ENCODE results near the gene GPR84. TPM values are rescaled to one million over a fixed set of nuclear protein-coding genes. Genes with fewer than 3 reads are reported as not detected.

GPR84 gene
- total RNA-seq, 4 donors from 2014 or later: not detected

GRCh38 chr12:54376596-54376995, 12.3 kb upstream of the GPR84 start:
- no peak for TF ChIP-seq POLR2A (IDR thresholded peaks at IDR 0.05)
- no peak for TF ChIP-seq POLR2AphosphoS5 (IDR thresholded peaks at IDR 0.05)
- no peak for TF ChIP-seq EP300 (IDR thresholded peaks at IDR 0.05; ENCODE audit: low read depth)
- TF ChIP-seq, protein P1, sequence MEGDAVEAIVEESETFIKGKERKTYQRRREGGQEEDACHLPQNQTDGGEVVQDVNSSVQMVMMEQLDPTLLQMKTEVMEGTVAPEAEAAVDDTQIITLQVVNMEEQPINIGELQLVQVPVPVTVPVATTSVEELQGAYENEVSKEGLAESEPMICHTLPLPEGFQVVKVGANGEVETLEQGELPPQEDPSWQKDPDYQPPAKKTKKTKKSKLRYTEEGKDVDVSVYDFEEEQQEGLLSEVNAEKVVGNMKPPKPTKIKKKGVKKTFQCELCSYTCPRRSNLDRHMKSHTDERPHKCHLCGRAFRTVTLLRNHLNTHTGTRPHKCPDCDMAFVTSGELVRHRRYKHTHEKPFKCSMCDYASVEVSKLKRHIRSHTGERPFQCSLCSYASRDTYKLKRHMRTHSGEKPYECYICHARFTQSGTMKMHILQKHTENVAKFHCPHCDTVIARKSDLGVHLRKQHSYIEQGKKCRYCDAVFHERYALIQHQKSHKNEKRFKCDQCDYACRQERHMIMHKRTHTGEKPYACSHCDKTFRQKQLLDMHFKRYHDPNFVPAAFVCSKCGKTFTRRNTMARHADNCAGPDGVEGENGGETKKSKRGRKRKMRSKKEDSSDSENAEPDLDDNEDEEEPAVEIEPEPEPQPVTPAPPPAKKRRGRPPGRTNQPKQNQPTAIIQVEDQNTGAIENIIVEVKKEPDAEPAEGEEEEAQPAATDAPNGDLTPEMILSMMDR (IDR thresholded peaks at IDR 0.05): no peak
- no peak for DNase-seq
- Histone ChIP-seq H3K9me3 (no peaks in the 10 kb centered on the region), H3K36me3 (no peaks in the 10 kb centered on the region), H3K27me3 (peaks cover 5% of the 10 kb centered on the region), H3K4me1 (peaks cover 4 to 33% (median 17%) of the 10 kb centered on the region in 4 donors), H3K4me3 (no peak overlapping the region), H3K27ac (peak overlapping the region; percentile 4 to 51 (median 27))
- in situ Hi-C loops (cut with MboI; ENCODE audit: low pct_ligation_motif_present in 1 of 4, low pct_unique_long_range_greater_than_20kb in 1 of 4, low sequenced_read_pairs in 3 of 4) (no loop called here), intact Hi-C loops (cut with DNase I; ENCODE audit: low total_unique reads) (no loop called here)
- WGBS, 2 donors (ENCODE audit: low coverage in 1 of 2): 68% methylated on average over 4 of the region's 4 CpGs; no CpG with 5 or more reads in 1 of the 2 donors

GRCh38 chr12:54375259-54375579, 10.9 kb upstream of the GPR84 start:
- Histone ChIP-seq H3K4me1 (peaks cover 4 to 43% (median 22%) of the 10 kb centered on the region in 4 donors), H3K4me3 (no peak overlapping the region), H3K27ac (peak overlapping the region in 3 of 4 donors; percentile 33 to 37 (median 33)), H3K9me3 (no peaks in the 10 kb centered on the region), H3K27me3 (peaks cover 5% of the 10 kb centered on the region), H3K36me3 (no peaks in the 10 kb centered on the region)
- in situ Hi-C loops (cut with MboI; ENCODE audit: low pct_ligation_motif_present in 1 of 4, low pct_unique_long_range_greater_than_20kb in 1 of 4, low sequenced_read_pairs in 3 of 4) (no loop called here), intact Hi-C loops (cut with DNase I; ENCODE audit: low total_unique reads) (no loop called here)
- no peak for DNase-seq
- WGBS, 2 donors (ENCODE audit: low coverage in 1 of 2): 62 to 66% methylated on average over 2 of the region's 2 CpGs
- TF ChIP-seq POLR2AphosphoS5 (IDR thresholded peaks at IDR 0.05) (no peak), POLR2A (IDR thresholded peaks at IDR 0.05) (no peak), EP300 (IDR thresholded peaks at IDR 0.05; ENCODE audit: low read depth) (no peak)
- TF ChIP-seq, protein P1 (IDR thresholded peaks at IDR 0.05): no peak

DNA sequence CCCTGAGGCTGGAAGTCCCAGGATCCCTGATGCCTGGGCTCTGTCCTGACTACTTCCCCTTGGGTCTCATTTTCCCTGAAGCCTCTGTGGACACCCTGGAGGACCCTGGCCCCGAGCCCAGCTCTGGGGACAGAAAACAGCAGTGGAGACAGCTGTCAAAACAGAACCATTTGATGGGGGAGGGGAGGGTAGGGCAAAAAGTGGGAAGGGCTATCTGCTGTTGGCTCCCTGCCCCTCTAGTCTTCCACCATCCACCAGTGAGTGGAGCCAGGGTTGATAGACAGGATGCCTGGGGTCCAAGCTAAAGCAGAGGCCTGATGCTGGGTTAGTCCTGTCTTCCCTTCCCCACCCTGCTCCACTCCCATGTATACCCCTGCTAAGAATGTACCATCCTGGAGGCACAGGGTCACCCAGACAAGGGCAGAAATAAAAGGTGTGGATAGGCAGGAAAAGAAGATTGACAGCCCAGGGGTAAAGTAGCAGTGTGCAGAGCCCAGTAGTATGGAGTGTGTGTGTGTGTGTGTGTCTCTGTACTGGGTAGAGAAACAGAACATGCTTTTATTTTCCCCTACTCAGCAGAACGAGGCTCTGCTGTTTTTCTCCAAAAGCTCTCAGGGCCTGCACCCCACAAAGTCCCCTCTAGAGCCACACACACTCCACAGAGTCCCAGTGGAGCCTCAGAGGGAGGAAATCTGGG, 10.4 kb upstream of the GPR84 start:
- Histone ChIP-seq H3K27ac (peak overlapping the region; percentile 30 to 37 (median 33)), H3K4me3 (no peak overlapping the region), H3K27me3 (peaks cover 5% of the 10 kb centered on the region), H3K4me1 (peaks cover 4 to 48% (median 27%) of the 10 kb centered on the region in 4 donors), H3K36me3 (no peaks in the 10 kb centered on the region), H3K9me3 (no peaks in the 10 kb centered on the region)
- in situ Hi-C loops (cut with MboI; ENCODE audit: low pct_ligation_motif_present in 1 of 4, low pct_unique_long_range_greater_than_20kb in 1 of 4, low sequenced_read_pairs in 3 of 4) (no loop called here), intact Hi-C loops (cut with DNase I; ENCODE audit: low total_unique reads) (no loop called here)
- DNase-seq: no peak
- 33 to 41% methylated on average over 1 to 2 of the region's 2 CpGs for WGBS, 2 donors (ENCODE audit: low coverage in 1 of 2)
- TF ChIP-seq POLR2AphosphoS5 (IDR thresholded peaks at IDR 0.05) (no peak), EP300 (IDR thresholded peaks at IDR 0.05; ENCODE audit: low read depth) (no peak)

GRCh38 chr12:54373649-54374561, 9.6 kb upstream of the GPR84 start:
- peaks cover 4 to 51% (median 27%) of the 10 kb centered on the region in 4 donors for H3K4me1 ChIP-seq
- DNase-seq: no peak
- TF ChIP-seq POLR2AphosphoS5 (IDR thresholded peaks at IDR 0.05): no peak
- no peak for TF ChIP-seq POLR2A (IDR thresholded peaks at IDR 0.05)
- peaks cover 5% of the 10 kb centered on the region for H3K27me3 ChIP-seq
- WGBS, 2 donors (ENCODE audit: low coverage in 1 of 2): 72% methylated on average over 10 of the region's 10 CpGs; no CpG with 5 or more reads in 1 of the 2 donors
- H3K9me3 ChIP-seq: no peaks in the 10 kb centered on the region
- in situ Hi-C loops (cut with MboI; ENCODE audit: low pct_ligation_motif_present in 1 of 4, low pct_unique_long_range_greater_than_20kb in 1 of 4, low sequenced_read_pairs in 3 of 4) (no loop called here), intact Hi-C loops (cut with DNase I; ENCODE audit: low total_unique reads) (no loop called here)
- no peak overlapping the region for H3K4me3 ChIP-seq
- H3K36me3 ChIP-seq: no peaks in the 10 kb centered on the region
- peak overlapping the region; percentile 30 to 37 (median 33) for H3K27ac ChIP-seq

Measured in transverse colon (tissue), 4 donors.